ENCODE results near the gene SSTR1.

DNA sequence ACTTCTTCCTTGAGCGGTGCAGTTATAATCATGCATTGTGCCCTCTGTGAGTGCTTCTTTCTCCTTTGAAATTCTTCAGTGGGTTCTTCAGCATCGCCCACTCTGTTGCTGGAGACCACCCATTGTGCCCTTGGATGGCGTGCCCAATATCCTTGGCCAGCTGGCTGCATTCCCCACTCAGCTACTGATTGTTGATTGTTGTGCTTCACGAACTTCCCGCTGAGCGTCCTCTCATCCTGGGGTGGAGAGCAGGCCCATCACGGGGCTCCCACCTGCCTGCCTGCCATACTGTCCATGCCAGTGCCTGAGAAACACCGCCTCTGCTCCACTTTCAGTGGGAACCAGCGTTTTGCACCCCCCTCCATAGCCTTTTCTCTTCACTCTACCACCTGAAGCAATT, 8.6 kb upstream of the SSTR1 start:
- TF ChIP-seq, protein P1, sequence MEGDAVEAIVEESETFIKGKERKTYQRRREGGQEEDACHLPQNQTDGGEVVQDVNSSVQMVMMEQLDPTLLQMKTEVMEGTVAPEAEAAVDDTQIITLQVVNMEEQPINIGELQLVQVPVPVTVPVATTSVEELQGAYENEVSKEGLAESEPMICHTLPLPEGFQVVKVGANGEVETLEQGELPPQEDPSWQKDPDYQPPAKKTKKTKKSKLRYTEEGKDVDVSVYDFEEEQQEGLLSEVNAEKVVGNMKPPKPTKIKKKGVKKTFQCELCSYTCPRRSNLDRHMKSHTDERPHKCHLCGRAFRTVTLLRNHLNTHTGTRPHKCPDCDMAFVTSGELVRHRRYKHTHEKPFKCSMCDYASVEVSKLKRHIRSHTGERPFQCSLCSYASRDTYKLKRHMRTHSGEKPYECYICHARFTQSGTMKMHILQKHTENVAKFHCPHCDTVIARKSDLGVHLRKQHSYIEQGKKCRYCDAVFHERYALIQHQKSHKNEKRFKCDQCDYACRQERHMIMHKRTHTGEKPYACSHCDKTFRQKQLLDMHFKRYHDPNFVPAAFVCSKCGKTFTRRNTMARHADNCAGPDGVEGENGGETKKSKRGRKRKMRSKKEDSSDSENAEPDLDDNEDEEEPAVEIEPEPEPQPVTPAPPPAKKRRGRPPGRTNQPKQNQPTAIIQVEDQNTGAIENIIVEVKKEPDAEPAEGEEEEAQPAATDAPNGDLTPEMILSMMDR (conservative IDR thresholded peaks at IDR 0.05): no peak
- TF ChIP-seq EZH2 (IDR thresholded peaks at IDR 0.05; ENCODE audit: low read depth): no peak

Measured in PC-9 (cell line).